Stimulated activated CD8-positive, alpha-beta memory T cell treated with anti-CD3 and anti-CD28 coated beads, Interleukin-4, amount 100 ng/mL, for 48 hours (primary cell): ENCODE measurements around the gene RCBTB2.

Source experiments
- DNase-seq: peaks from one replicate; pipeline ENCODE4 v3.0.0-alpha.2; 2020

The RCBTB2 gene

DNA sequence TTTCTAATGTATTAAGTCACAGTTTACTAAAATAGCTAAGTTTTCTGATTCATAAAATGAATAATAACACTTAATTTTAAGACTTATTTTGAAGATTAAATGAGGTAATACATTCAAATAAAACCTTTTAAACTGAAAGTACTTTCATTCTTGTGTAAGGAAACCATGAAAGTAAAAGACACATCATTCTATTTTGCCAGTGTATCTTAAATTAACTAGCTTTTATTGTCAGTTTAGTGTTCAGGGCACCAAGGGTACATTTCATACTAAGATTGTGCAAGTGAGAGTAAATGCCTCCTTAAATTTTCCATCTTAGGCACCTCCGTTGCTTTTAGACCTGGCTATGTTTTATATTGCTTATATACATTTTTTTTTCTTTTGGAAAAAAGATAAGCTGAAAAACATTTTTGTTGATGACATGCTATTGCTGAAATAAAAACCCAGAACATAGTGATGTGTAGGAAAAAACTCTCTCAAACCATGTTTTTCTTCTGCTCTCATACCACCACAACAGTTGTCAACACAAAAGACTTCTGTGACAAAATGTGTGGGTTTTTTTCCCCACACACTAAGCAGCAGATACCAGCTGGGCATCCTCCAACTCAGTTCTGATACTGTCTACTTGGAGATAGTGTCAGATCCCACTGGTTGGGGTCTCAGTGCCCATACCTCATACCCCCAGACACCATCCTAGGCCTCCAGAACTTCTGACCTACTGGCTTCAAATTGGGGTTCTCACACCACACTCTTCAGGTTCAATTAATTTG is 89.3 kb downstream of the RCBTB2 start:
- DNase-seq: no peak
